Measurements from ENCODE around the gene RASSF4. TPM values are rescaled to one million over a fixed set of nuclear protein-coding genes. Genes with fewer than 3 reads are reported as not detected.

Gene RASSF4
- total and polyA plus RNA-seq, 2 donors: 17.9 to 50.0 TPM

DNA sequence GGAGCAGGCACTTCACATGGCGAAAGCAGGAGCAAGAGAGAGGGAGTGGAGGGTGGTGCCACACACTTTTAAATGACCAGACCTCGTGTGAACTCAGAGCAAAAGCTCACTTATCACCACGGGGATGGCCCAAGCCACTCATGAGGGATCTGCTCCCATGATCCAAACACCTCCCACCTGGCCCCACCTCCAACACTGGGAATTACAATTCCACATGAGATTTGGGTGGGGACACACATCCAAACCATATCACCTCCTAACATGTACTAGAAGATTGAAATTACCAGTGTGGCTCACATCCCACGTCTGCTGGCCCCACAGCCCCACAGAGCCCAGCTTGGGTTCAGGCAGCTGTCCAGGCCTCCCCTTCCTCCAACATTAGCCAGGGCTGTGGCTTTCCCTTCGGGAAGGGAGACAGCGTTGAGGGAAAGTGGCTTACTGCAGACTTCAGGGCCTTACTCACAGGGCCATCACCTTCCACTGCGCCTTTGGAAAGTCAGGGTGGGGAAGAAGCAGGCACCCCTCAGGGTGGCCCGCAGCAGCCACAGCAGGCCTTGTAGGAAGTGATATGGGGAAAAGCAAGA is 11.3 kb downstream of the RASSF4 start:
- peaks cover 21 to 65% of the 10 kb centered on the region in 2 donors for H3K4me1 ChIP-seq (ENCODE audit: control insufficient read depth in 2 of 2, insufficient read depth in 2 of 2, low read length in 2 of 2)
- H3K9me3 ChIP-seq (ENCODE audit: control insufficient read depth in 2 of 2, insufficient read depth in 1 of 2, low read length in 1 of 2): no peaks in the 10 kb centered on the region
- 98% methylated on average over 8 of the region's 8 CpGs for WGBS
- no peak for DNase-seq (ENCODE audit: low read depth in 6 of 9, low spot score in 9 of 9)
- no peak overlapping the region for H3K4me3 ChIP-seq (ENCODE audit: low read length in 2 of 2)
- no peaks in the 10 kb centered on the region for H3K36me3 ChIP-seq (ENCODE audit: control insufficient read depth in 2 of 2, insufficient read depth in 2 of 2, low read length in 1 of 2)
- H3K27ac ChIP-seq (ENCODE audit: low read depth in 1 of 2, low read length in 1 of 2): no peak overlapping the region
- no peaks in the 10 kb centered on the region for H3K27me3 ChIP-seq (ENCODE audit: control insufficient read depth in 2 of 2, insufficient read depth in 1 of 2, low read length in 1 of 2)

- Histone ChIP-seq H3K27me3 (ENCODE audit: control insufficient read depth in 2 of 2, insufficient read depth in 1 of 2, low read length in 1 of 2) (no peaks in the 10 kb centered on the region), H3K4me1 (ENCODE audit: control insufficient read depth in 2 of 2, insufficient read depth in 2 of 2, low read length in 2 of 2) (peaks cover 17 to 62% of the 10 kb centered on the region in 2 donors), H3K9me3 (ENCODE audit: control insufficient read depth in 2 of 2, insufficient read depth in 1 of 2, low read length in 1 of 2) (no peaks in the 10 kb centered on the region), H3K4me3 (ENCODE audit: low read length in 2 of 2) (no peak overlapping the region), H3K27ac (ENCODE audit: low read depth in 1 of 2, low read length in 1 of 2) (no peak overlapping the region), H3K36me3 (ENCODE audit: control insufficient read depth in 2 of 2, insufficient read depth in 2 of 2, low read length in 1 of 2) (no peaks in the 10 kb centered on the region)
- no peak for DNase-seq (ENCODE audit: low read depth in 6 of 9, low spot score in 9 of 9)
- 98% methylated on average over 11 of the region's 11 CpGs for WGBS
Observed at GRCh38 chr10:44971434-44971833, 11.8 kb downstream of the RASSF4 start.

- H3K4me3 ChIP-seq (ENCODE audit: low read length in 2 of 2): no peak overlapping the region
- H3K27me3 ChIP-seq (ENCODE audit: control insufficient read depth in 2 of 2, insufficient read depth in 1 of 2, low read length in 1 of 2): no peaks in the 10 kb centered on the region
- no peak overlapping the region for H3K27ac ChIP-seq (ENCODE audit: low read depth in 1 of 2, low read length in 1 of 2)
- 97% methylated on average over 12 of the region's 12 CpGs for WGBS
- DNase-seq (ENCODE audit: low read depth in 6 of 9, low spot score in 9 of 9): no peak
- H3K9me3 ChIP-seq (ENCODE audit: control insufficient read depth in 2 of 2, insufficient read depth in 1 of 2, low read length in 1 of 2): no peaks in the 10 kb centered on the region
- no peaks in the 10 kb centered on the region for H3K36me3 ChIP-seq (ENCODE audit: control insufficient read depth in 2 of 2, insufficient read depth in 2 of 2, low read length in 1 of 2)
- H3K4me1 ChIP-seq (ENCODE audit: control insufficient read depth in 2 of 2, insufficient read depth in 2 of 2, low read length in 2 of 2): peaks cover 17 to 59% of the 10 kb centered on the region in 2 donors
Observed at GRCh38 chr10:44971935-44972757, 12.5 kb downstream of the RASSF4 start.

DNA sequence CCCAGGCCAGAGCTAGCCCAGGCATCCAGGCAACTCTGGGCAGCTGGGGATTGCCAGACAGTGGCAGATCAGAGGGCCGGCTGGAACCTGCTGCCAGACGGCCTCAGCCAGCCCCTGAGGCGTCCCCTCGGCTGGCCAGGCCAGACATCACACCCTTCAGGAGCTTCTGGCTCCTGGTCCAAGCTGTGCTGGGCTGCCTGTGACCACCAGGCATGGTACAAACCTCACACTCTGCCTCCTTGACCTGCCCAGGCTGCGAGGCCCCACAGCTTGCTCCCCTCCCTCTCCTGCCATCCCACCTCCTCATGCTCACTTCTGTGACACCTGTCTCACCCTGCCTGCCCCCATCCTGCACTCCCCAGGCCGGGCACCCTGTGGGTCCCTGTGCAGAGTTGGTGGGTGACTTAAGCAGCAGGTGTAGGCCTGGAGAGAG is 13.3 kb downstream of the RASSF4 start:
- Histone ChIP-seq H3K4me1 (ENCODE audit: control insufficient read depth in 2 of 2, insufficient read depth in 2 of 2, low read length in 2 of 2) (peaks cover 13 to 59% of the 10 kb centered on the region in 2 donors), H3K9me3 (ENCODE audit: control insufficient read depth in 2 of 2, insufficient read depth in 1 of 2, low read length in 1 of 2) (no peaks in the 10 kb centered on the region), H3K36me3 (ENCODE audit: control insufficient read depth in 2 of 2, insufficient read depth in 2 of 2, low read length in 1 of 2) (no peaks in the 10 kb centered on the region), H3K4me3 (ENCODE audit: low read length in 2 of 2) (no peak overlapping the region), H3K27me3 (ENCODE audit: control insufficient read depth in 2 of 2, insufficient read depth in 1 of 2, low read length in 1 of 2) (no peaks in the 10 kb centered on the region), H3K27ac (ENCODE audit: low read depth in 1 of 2, low read length in 1 of 2) (peak overlapping the region in 1 of 2 donors; percentile 10)
- DNase-seq (ENCODE audit: low read depth in 6 of 9, low spot score in 9 of 9): no peak
- WGBS: 94% methylated on average over 6 of the region's 6 CpGs

DNA sequence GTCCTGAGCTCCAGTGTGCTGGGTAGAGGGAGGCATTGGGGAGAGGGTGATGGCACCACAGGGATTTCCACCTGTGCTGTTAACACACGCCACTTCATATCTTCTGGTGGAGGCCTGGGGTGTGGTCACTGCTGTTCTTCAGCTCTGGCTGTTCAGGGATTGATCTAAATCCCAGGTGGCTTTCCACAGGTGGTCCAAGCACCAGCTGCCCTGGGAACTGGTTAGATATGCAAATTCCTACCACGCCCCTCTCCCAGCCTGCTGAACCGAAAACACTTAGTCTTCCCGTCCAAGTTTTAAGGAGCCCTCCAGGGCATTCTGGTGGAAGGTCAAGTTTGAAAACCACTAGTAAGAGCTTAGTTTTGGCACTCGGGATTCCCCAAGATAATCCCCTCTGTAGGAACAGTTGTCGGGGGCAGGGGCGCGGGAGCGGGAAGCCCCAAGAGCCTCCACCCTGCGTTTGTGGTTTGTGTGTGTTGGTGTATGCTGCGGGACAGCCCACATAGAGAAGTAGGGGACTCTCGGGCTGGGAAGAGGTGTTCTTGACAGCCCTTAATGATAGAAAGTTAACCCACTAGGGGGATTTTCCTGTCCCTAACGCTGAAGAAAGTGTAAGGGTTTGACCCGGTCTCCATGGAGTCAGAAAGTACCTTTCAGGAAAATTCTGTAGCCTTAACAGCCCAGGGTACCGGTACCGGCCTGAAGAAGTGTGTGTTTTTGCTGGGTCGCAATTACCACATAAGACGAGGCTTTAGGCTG is 13.9 kb downstream of the RASSF4 start:
- peaks cover 9 to 59% of the 10 kb centered on the region in 2 donors for H3K4me1 ChIP-seq (ENCODE audit: control insufficient read depth in 2 of 2, insufficient read depth in 2 of 2, low read length in 2 of 2)
- no peaks in the 10 kb centered on the region for H3K36me3 ChIP-seq (ENCODE audit: control insufficient read depth in 2 of 2, insufficient read depth in 2 of 2, low read length in 1 of 2)
- no peak overlapping the region for H3K4me3 ChIP-seq (ENCODE audit: low read length in 2 of 2)
- H3K27ac ChIP-seq (ENCODE audit: low read depth in 1 of 2, low read length in 1 of 2): peak overlapping the region in 1 of 2 donors; percentile 25
- H3K27me3 ChIP-seq (ENCODE audit: control insufficient read depth in 2 of 2, insufficient read depth in 1 of 2, low read length in 1 of 2): no peaks in the 10 kb centered on the region
- no peaks in the 10 kb centered on the region for H3K9me3 ChIP-seq (ENCODE audit: control insufficient read depth in 2 of 2, insufficient read depth in 1 of 2, low read length in 1 of 2)
- no peak for DNase-seq (ENCODE audit: low read depth in 6 of 9, low spot score in 9 of 9)
- WGBS: 60% methylated on average over 18 of the region's 18 CpGs

GRCh38 chr10:44974082-44974627 is 14.6 kb downstream of the RASSF4 start:
- 80% methylated on average over 7 of the region's 7 CpGs for WGBS
- peaks cover 6 to 59% of the 10 kb centered on the region in 2 donors for H3K4me1 ChIP-seq (ENCODE audit: control insufficient read depth in 2 of 2, insufficient read depth in 2 of 2, low read length in 2 of 2)

GRCh38 chr10:44974628-44975430 is 15.2 kb downstream of the RASSF4 start:
- H3K36me3 ChIP-seq (ENCODE audit: control insufficient read depth in 2 of 2, insufficient read depth in 2 of 2, low read length in 1 of 2): no peaks in the 10 kb centered on the region
- peaks cover 5 to 61% of the 10 kb centered on the region in 2 donors for H3K4me1 ChIP-seq (ENCODE audit: control insufficient read depth in 2 of 2, insufficient read depth in 2 of 2, low read length in 2 of 2)
- H3K9me3 ChIP-seq (ENCODE audit: control insufficient read depth in 2 of 2, insufficient read depth in 1 of 2, low read length in 1 of 2): no peaks in the 10 kb centered on the region
- peak overlapping the region; percentile 44 to 48 for H3K4me3 ChIP-seq (ENCODE audit: low read length in 2 of 2)
- peak overlapping the region; percentile 6 to 38 for H3K27ac ChIP-seq (ENCODE audit: low read depth in 1 of 2, low read length in 1 of 2)
- peak in 6 of 9 donors; percentile 53 to 83 (median 70) for DNase-seq (ENCODE audit: low read depth in 6 of 9, low spot score in 9 of 9)
- no peaks in the 10 kb centered on the region for H3K27me3 ChIP-seq (ENCODE audit: control insufficient read depth in 2 of 2, insufficient read depth in 1 of 2, low read length in 1 of 2)
- WGBS: 10% methylated on average over 46 of the region's 46 CpGs

More at GRCh38 chr10:44974082-44974627, 14.6 kb downstream of the RASSF4 start:
- H3K36me3 ChIP-seq (ENCODE audit: control insufficient read depth in 2 of 2, insufficient read depth in 2 of 2, low read length in 1 of 2): no peaks in the 10 kb centered on the region
- peak overlapping the region; percentile 44 to 48 for H3K4me3 ChIP-seq (ENCODE audit: low read length in 2 of 2)
- H3K9me3 ChIP-seq (ENCODE audit: control insufficient read depth in 2 of 2, insufficient read depth in 1 of 2, low read length in 1 of 2): no peaks in the 10 kb centered on the region
- H3K27ac ChIP-seq (ENCODE audit: low read depth in 1 of 2, low read length in 1 of 2): peak overlapping the region in 1 of 2 donors; percentile 25
- no peaks in the 10 kb centered on the region for H3K27me3 ChIP-seq (ENCODE audit: control insufficient read depth in 2 of 2, insufficient read depth in 1 of 2, low read length in 1 of 2)
- DNase-seq (ENCODE audit: low read depth in 6 of 9, low spot score in 9 of 9): no peak

All from thymus (tissue), 11 donors.